HepG2 (cell line): ENCODE data around the gene AXIN2. TPM values are rescaled to one million over a fixed set of nuclear protein-coding genes. Genes with fewer than 3 reads are reported as not detected.

Experiments
- CEBPG ChIP-seq: IDR thresholded peaks from 2 replicates; pipeline ENCODE4 v1.6.1; 2016
- FOXA1 ChIP-seq, 2 experiments: fragments of 450-650 bp in 1 of 2; sonication (generic) in 1 of 2; formaldehyde crosslinking in 1 of 2; IDR thresholded peaks; 2 replicates each; pipeline versions ENCODE4 v1.4.0 to v1.6.1; 2016 to 2020; ENCODE audit warnings: missing genetic modification reagents in 1 of 2
- HNRNPH1 ChIP-seq: fragments of 200-400 bp; formaldehyde crosslinking; optimal IDR thresholded peaks from 2 replicates; pipeline ENCODE3; 2017; ENCODE audit warnings: mild to moderate bottlenecking, low read depth, low read length
- HNRNPUL1 ChIP-seq: fragments of 200-400 bp; formaldehyde crosslinking; IDR thresholded peaks from 2 replicates; pipeline ENCODE4 v1.6.1; 2017; ENCODE audit warnings: low read depth, mild to moderate bottlenecking, low read length, moderate library complexity
- KDM6A ChIP-seq: IDR thresholded peaks from 2 replicates; pipeline ENCODE4 v1.6.1; 2016; ENCODE audit warnings: low read depth
- MYNN ChIP-seq: sonication (generic); formaldehyde crosslinking; IDR thresholded peaks from 2 replicates; pipeline ENCODE4 v1.4.0; 2020; ENCODE audit warnings: mild to moderate bottlenecking, low read depth, missing genetic modification reagents
- NFRKB ChIP-seq: fragments of 450-650 bp; IDR thresholded peaks from 2 replicates; pipeline ENCODE4 v1.6.1; 2017
- NRL ChIP-seq: sonication (generic); formaldehyde crosslinking; IDR thresholded peaks from 2 replicates; pipeline ENCODE4 v1.5.0; 2020; ENCODE audit warnings: missing genetic modification reagents, mild to moderate bottlenecking, moderate library complexity, borderline replicate concordance
- PRDM10 ChIP-seq: sonication (generic); formaldehyde crosslinking; IDR thresholded peaks from 2 replicates; pipeline ENCODE4 v1.4.0; 2020; ENCODE audit warnings: low read depth, missing genetic modification reagents
- SKI ChIP-seq: fragments of 450-650 bp; IDR thresholded peaks from one replicate; pipeline ENCODE4 v1.6.1; 2018; ENCODE audit warnings: mild to moderate bottlenecking; ENCODE audit not compliant: partially characterized antibody
- ZNF142 ChIP-seq: sonication (generic); formaldehyde crosslinking; IDR thresholded peaks from 2 replicates; pipeline ENCODE4 v1.4.0; 2020; ENCODE audit warnings: missing genetic modification reagents
- ZNF343 ChIP-seq: sonication (generic); formaldehyde crosslinking; IDR thresholded peaks from 2 replicates; pipeline ENCODE4 v1.4.0; 2020; ENCODE audit warnings: mild to moderate bottlenecking, missing genetic modification reagents
- ZNF513 ChIP-seq: sonication (generic); formaldehyde crosslinking; conservative IDR thresholded peaks from 2 replicates; pipeline ENCODE4 v1.5.0; 2020; ENCODE audit warnings: missing genetic modification reagents
- ZNF678 ChIP-seq: sonication (generic); formaldehyde crosslinking; IDR thresholded peaks from 2 replicates; pipeline ENCODE4 v1.4.0; 2020; ENCODE audit warnings: mild to moderate bottlenecking, missing genetic modification reagents
- polyA plus RNA-seq, 8 experiments: library from polyadenylated mRNA; depleted of rRNA in 3 of 8; stranded (reverse) in 7 of 8; unstranded in 1 of 8; fragments of >200 nt; fragmentation: Illumina TruSeq in 4 of 8; extraction: Trizol in 4 of 8; gene quantifications; 2 replicates each; pipeline versions ENCODE4 v1.2.1 to v1.2.3, GENCODE V29; 2011 to 2016; ENCODE audit warnings: low read depth in 4 of 8, missing spikeins in 1 of 8, mixed read lengths in 1 of 8; ENCODE audit not compliant: insufficient read depth in 1 of 8
- total RNA-seq, 5 experiments: library from RNA; depleted of rRNA; stranded (reverse); fragments of >200 nt; fragmentation: Illumina TruSeq; extraction: Trizol; gene quantifications; 2 replicates each; pipeline ENCODE4 v1.2.3, GENCODE V29; 2016; ENCODE audit warnings: low read depth in 1 of 5

Gene AXIN2
- total and polyA plus RNA-seq, 2 of the 13 experiments (the other 11 are each of a cell fraction or from before 2014, with no cell fraction given): 58.6 to 63.4 TPM

GRCh38 chr17:65588181-65588808 lies 26.8 kb upstream of the AXIN2 start (continued):
- 0 out of 2 replicates have a peak, but pooled peaks have one; percentile 37 for TF ChIP-seq ZNF142
- TF ChIP-seq KDM6A (CRISPR knock-in tag): no peak
- TF ChIP-seq ZNF343 (CRISPR knock-in tag): no peak
- no peak for TF ChIP-seq ZNF513 (CRISPR knock-in tag)
- TF ChIP-seq NRL (CRISPR knock-in tag): no peak
- no peak for TF ChIP-seq NFRKB
- no peak for TF ChIP-seq FOXA1 (IDR thresholded peaks at IDR 0.05)
- peak; percentile 90 for TF ChIP-seq FOXA1 (CRISPR knock-in tag; IDR thresholded peaks at IDR 0.05)
- peak; percentile 21; the same call in 1 of the 2 replicates for TF ChIP-seq CEBPG (CRISPR knock-in tag)
- no peak for TF ChIP-seq MYNN
- TF ChIP-seq HNRNPH1: no peak
- TF ChIP-seq PRDM10 (CRISPR knock-in tag): 0 out of 2 replicates have a peak, but pooled peaks have one; percentile 57
- no peak for TF ChIP-seq ZNF678 (CRISPR knock-in tag)
- no peak for TF ChIP-seq HNRNPUL1
- peak; percentile 46 for TF ChIP-seq SKI
